G401.6 (cell line): ENCODE measurements around the gene RYR3.

Source experiments
- FAIRE-seq: peaks from 2 replicates; lab custom pipeline; 2012; peaks lifted over from hg19 to GRCh38; lab: Jason Lieb, UNC

Gene RYR3

GRCh38 chr15:33902043-33902442 is 591.3 kb downstream of the RYR3 start:
- no peak for FAIRE-seq

GRCh38 chr15:33903661-33904060 is 592.9 kb downstream of the RYR3 start:
- FAIRE-seq = no peak

- FAIRE-seq = no peak
Observed at GRCh38 chr15:33907326-33907725, 596.6 kb downstream of the RYR3 start.

GRCh38 chr15:33908406-33908805 is 597.6 kb downstream of the RYR3 start:
- no peak for FAIRE-seq

GRCh38 chr15:33910741-33911140 is 600.0 kb downstream of the RYR3 start:
- no peak for FAIRE-seq

GRCh38 chr15:33912326-33912725 is 601.6 kb downstream of the RYR3 start:
- FAIRE-seq = no peak

GRCh38 chr15:33913459-33913858 is 602.7 kb downstream of the RYR3 start:
- no peak for FAIRE-seq
